Keratinocyte (primary cell): ENCODE measurements around the gene RNF14.

Source experiments
- CTCF ChIP-seq, 3 experiments: IDR thresholded peaks in 1 of 3; conservative IDR thresholded peaks in 1 of 3; optimal IDR thresholded peaks in 1 of 3; 2 replicates in 2 of 3; 3 replicates in 1 of 3; pipeline versions ENCODE3 to v1.5.1; 2011; ENCODE audit warnings: low read length in 3 of 3, mild to moderate bottlenecking in 3 of 3, moderate library complexity in 2 of 3, control low read depth in 1 of 3, inconsistent platforms in 1 of 3; ENCODE audit not compliant: insufficient read depth in 2 of 3; ENCODE audit errors: extremely low read depth in 1 of 3
- EZH2 ChIP-seq: IDR thresholded peaks from one replicate; pipeline ENCODE4 v1.6.1; 2012; ENCODE audit warnings: inconsistent platforms, mild to moderate bottlenecking, low read length, moderate library complexity

GRCh38 chr5:141928051-141928450, 40.9 kb upstream of the RNF14 start:
- TF ChIP-seq CTCF (optimal IDR thresholded peaks at IDR 0.05 in 1 of 3, IDR thresholded peaks at IDR 0.05 in 1 of 3, conservative IDR thresholded peaks at IDR 0.05 in 1 of 3; ENCODE audit: extremely low read depth in 1 of 3, insufficient read depth in 2 of 3, low read length in 3 of 3) (no peak), EZH2 (no peak)
